Parietal lobe (tissue), 2 donors: Measurements from ENCODE around the gene BRD7. TPM values are rescaled to one million over a fixed set of nuclear protein-coding genes. Genes with fewer than 3 reads are reported as not detected.

Source experiments
- small RNA-seq: library from RNA; depleted of rRNA; stranded (forward); fragments of <200 nt; gene quantifications from one replicate; pipeline ENCODE3, GENCODE V24; 2014; ENCODE audit warnings: low replicate concordance
- total RNA-seq: library from RNA; depleted of rRNA; stranded (reverse); fragments of >200 nt; gene quantifications from one replicate; pipeline ENCODE4 v1.2.3, GENCODE V29; 2014

BRD7 gene
- 41.9 TPM for total RNA-seq

DNA sequence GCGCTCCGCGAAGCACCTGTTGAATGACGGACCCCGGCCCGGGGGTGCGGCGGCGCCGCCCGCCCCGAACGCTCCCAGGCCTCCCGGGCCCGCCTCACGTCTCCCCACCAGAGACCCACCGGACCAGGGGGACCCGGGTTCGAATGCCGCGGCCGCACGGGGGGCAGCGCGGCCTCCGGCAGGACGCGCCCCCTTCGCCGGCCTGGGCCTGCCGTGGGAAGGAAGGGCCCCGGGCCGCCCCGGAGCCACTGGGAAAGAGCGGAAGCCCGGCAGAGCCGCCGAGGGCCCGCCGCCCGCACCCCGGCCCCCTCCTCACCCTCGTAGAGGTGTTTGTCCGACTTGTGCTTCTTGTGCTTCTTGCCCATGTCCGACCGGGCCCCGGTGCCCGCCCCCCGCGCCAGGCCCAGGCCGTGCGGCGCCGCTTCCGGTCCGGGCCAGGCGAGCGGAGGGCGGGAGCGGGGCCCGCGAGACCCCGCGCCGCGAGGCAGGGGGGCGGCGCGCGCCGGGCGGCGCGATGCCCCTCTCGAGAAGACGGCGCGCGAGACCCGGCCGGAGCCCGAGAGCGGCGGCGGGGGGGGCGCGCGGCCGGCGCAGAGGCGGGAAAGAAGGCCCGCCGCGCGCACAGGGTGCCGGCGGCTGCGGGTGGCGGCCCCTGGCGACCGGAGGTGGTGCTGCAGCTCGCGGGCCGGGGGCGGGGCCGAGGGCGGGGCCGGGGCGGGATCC is at the start of gene BRD7:
Gene BRD7, minus strand, starts transcription at position 579 of the 723 bp plus-strand sequence. Its CDS starts 214 bp downstream, at position 365.

DNA sequence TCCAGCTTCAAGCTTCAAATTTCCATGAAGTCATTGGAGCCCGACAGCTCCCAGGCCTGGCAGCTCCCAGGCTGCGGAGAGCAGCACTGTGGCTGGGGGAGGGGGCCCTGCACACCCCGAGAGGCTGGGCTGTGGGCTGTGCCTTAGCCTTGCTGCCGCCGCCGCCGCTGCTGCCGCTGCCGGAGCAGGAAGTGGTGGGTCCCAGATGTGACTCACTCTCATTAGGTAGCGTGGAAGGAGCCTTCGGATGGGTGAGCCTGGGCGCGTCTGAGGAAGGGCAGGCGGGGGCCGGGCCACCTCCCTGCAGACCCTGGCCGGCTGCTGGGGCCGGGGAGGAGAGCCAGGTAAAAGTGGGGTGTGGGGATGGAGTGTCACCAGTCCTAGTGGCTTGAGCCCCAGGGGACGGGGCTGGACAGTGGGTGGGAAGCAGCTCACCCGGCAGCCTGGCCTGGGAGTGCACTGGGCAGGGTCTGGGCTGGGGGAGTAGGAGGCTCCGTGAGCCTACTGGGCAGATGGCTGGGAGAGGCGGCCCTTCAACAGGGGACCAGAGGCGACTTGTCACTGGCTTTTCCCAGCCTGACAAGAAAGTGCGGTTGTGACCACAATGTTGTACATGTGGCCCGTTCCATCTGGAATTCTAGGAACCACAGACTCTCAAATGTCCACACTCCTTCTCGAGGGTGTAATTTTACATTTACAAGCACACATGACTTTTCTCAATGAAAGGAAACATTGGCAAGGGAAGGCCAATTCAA is 102.3 kb downstream of the BRD7 start, which contains the start of gene ADCY7:
Gene ADCY7, plus strand, starts transcription at position 215 of the 755 bp plus-strand sequence. CDS start 21,629 bp downstream, outside the sequence.

Small RNAs within 50 kb of the gene (small RNA-seq; reads per million reads assigned to genes)
- not detected for gene MIR6771

Other genes with a start within 250 kb of the BRD7 start
- 29.4 TPM for gene TENT4B, start 215.7 kb downstream of the BRD7 start, total RNA-seq
- gene ADCY7, start 102.4 kb downstream of the BRD7 start, total RNA-seq = 9.4 TPM
- gene NKD1, start 179.4 kb upstream of the BRD7 start, total RNA-seq = 3.1 TPM